NCI-H446 treated with DMSO at 0.1 percent for 48 hours (cell line): ENCODE measurements around the gene NOP16.

Source experiments
- DNase-seq: peaks from one replicate; lab custom pipeline; 2025; lab: John Stamatoyannopoulos, UW

The NOP16 gene

DNA sequence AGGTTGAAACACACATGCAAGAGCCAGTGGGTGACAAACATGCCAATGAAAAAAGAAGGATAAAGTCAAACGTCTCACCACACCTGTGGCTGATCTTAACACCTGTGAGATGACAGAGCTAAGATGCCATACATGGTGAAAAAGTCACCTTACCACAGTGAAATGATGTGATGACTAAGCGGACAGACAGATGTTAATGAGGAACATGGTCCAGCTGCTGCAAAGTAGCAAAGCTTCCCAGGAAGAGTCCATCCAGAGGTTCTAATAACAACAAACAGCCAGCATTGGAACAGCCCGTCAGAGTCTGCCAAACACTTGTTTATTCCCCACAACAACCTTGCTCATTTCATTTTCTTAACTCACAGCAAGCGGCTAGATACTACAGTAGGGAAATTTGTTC is 28.7 kb downstream of the NOP16 start:
- DNase-seq: no peak

DNA sequence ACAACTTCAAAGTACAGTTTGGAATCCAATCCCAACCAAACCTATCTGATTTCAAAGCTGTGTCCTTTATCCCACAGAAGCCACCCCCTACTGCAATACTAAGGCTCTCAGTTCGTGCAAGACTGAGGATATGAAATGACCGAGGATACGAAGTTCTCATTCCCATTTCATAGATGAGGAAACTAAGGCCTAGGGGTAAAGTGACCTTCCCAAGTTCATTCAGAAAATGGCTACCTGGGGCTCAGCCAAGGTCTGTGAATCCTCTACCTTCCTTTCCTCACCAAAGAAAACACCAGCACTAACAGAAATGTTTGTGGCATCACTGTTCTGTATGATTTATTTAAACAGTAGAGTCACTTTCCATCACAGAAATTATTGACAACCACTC is 32.2 kb downstream of the NOP16 start:
- DNase-seq: no peak

DNA sequence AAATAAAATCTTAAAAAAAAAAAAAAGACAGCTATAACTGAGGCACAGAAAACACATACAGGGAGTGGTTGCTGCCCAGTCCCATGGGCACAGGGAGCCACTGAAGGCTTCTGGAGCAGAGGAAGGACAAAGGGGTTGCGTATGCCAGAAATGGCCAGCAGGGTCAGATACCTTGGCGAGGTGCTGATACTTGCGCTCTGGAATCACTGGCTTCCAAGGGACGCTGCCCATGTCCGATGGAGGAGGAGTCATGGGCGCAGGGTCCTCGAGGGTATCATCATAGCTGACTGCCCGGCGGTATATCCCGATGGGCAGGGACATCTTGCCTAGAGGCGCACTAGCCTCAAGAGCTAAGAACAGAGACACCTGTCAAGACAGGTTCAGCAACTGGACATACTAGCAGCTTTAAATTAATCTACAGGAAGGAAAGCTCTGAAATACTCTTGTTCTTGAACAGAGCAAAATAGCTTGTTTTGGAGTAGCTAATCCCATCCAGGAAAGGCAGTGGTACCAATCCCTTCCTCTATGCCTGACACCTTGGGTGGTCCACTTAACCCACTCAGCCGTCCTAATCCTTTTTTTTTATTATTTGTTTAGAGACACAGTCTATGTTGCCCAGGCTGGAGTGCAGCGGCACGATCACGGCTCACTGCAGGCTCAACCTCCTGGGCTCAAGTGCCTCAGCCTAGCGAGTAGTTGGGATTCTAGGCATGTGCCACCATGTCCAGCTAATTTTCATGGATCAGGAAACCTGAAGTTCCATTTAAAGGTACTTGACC is 32.8 kb downstream of the NOP16 start:
- no peak for DNase-seq

DNA sequence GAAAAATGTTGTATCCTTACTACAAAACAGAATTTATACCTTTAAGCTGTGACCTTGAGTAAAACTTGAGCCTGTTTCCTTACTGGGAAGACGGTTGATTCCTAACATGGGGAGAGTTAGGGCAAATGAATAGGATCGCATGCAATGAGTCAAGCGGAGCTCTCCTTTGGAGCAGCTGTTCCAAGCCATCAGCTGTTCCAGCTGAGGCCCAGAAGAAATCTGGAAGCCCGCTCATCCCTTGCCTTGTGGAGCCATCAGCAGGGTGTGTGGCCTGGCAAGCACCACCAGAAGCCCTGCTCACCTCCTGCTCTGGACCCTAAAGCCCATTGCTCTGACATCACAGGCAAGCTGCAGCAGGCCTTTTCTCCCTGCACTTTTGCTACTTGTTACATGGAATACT is 34.9 kb downstream of the NOP16 start:
- no peak for DNase-seq

DNA sequence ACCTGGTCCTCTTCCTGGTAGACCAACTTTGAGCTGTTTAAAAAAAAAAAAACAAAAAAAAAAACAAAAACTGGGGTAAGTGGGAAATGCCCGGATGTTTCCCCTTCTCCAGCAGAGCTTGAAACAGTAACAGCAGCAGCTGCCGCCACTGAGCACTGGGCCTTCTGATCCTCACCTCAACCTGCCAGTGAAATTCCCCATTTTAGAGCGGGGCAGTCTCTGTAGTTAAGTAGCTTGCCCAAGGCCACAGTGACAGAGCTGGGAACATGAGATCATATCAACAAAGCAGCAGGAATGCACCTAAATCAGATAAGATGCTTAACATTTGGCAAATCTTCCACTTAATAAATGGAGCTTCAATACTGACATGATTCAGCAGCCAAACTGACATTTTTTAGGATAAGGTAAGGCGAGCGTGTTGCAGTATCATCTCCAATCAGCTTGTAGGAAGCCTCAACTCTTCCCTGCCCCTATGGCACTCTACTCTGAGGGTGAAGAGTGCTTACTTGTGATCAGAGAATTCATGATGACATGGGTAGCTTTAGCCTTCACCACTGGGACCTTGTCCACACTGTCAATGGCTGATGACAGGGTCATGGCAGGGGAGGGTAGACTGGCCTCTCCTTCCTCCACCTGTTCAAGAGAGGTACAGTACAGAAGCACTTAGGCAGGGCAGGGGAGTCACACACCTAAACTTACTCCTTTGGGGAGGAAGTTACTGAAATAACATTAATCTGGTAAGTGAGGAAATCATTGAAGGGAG is 36.1 kb downstream of the NOP16 start:
- DNase-seq: no peak

DNA sequence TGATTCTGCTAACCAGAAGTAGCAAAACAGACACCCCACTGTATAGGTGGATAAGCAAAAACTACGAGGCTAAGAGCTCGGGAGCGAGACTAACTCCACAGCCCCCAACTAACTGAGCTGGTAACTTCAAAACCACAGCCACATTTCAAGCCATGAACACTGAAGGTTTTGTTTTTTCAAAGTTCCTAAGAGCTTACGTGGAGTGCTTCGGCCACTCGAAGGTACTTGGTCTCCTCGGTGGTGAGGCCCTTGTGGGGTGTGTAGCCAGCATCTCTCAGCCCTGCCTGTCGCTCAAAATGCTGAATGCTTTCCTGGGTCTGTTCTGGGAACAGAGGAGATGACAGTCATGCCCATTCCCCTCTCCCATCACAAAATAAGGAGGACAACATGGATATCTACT is 38.0 kb downstream of the NOP16 start:
- no peak for DNase-seq

DNA sequence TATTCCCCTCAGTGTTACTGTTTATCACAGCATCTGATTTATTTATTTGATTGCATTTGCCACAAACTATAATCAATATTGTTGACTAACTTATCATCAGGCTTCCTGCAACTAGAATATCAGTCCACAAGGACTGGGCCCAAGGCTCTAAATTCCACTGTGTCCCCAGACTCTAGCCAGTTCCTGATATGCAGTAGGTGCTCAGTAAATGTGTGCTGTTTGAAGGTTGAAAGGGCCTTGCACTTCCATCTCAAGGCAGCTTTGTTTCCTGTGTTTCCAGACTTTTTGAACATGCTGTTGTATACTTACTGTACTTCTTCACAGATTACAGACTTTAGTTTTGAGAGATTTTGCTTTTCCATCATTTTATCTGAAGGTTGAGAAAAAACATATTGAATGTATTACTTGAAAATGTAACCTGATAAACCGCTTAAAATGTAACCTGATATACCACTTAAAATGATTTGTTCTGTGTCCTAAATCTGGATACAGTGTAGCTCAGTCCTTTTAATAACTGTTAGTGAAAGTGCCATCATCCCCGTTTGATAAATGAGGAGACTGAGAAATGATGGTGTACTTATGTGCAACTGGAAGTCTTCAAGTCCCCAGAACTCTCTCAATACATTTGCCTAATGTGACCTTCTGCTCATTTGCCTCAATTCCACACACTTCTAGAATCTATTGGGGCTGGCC is 45.5 kb downstream of the NOP16 start:
- no peak for DNase-seq

GRCh38 chr5:176342158-176342483 is 46.3 kb downstream of the NOP16 start:
- DNase-seq: no peak

DNA sequence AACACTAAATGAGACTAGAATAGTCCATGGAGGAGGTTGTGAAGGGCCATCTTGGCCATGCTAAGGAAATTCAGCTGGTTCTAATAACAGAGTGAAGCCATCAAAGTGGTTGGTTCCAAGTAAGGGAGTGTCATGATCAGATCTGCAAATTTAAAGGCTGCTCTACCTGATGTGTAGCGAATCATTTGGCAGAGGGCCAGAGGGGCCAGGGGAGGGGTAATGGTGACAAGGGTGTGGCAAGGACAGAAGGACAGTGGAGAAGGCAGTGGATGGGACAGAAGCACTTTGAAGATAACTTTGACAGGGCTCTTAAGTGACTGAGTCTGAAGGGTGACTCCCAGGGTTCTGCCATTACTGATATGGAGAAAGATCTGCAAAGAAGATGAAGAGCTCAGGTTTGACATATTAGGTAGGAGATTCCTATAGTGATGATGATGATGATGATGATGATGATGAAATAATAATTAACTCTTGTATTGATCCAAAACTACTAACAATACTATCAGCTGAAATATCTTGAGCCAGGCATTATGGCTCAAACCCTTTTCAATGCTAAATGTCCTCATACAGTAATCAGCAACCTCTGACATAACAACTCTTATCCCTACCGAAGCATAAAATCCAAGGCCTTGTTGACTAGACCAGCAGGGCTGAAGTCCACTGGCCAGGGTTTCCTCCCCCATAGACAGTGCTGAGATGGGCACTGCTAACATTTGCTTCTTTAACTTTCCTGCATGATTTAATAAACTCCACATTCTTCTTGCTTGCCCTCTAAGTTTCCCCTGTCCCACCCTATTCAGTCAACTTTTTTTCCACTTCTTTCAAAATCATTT is 46.9 kb downstream of the NOP16 start:
- no peak for DNase-seq

- DNase-seq: no peak
Observed at GRCh38 chr5:176339304-176339703, 49.1 kb downstream of the NOP16 start.

DNA sequence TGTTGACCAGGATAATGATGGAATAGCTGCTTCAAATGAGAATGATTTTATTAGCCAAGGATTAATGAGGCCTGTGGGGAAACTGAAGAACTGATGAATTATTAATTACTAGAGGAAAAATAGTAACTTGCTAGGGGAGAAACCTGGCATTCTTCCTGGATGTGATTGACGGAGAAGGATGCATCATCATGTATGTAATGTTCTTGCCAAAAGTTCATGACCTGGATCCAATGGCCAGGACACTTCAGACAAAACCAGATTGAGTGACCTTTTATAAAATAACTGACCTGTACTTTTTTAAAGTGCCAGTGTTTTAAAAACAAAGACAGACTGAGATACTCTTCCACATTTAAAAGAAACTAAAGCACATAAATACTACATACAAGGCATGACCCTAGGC is 50.5 kb downstream of the NOP16 start:
- no peak for DNase-seq

- DNase-seq: no peak
Observed at GRCh38 chr5:176334031-176334770, 54.2 kb downstream of the NOP16 start.
